ENCODE measurements around the gene PCNT. TPM values are rescaled to one million over a fixed set of nuclear protein-coding genes. Genes with fewer than 3 reads are reported as not detected.

PCNT gene
- total RNA-seq, 1 experiment from 2014 or later: 39.6 TPM

GRCh38 chr21:46483300-46484295 lies 159.6 kb downstream of the PCNT start:
- no peak overlapping the region for H2BK20ac ChIP-seq (ENCODE audit: low read depth, low read length, poor library complexity, severe bottlenecking)
- no peak overlapping the region for H4K91ac ChIP-seq (ENCODE audit: insufficient read length, low read depth, low read length)
- H3K9me3 ChIP-seq (ENCODE audit: control insufficient read depth, low read depth, low read length): no peaks in the 10 kb centered on the region
- Mint-ChIP-seq H3K4me1 (no peaks in the 10 kb centered on the region), H3K4me3 (no peak overlapping the region), H3K27me3 (ENCODE audit: low read depth) (no peaks in the 10 kb centered on the region), H3K36me3 (ENCODE audit: insufficient read depth in 1 of 3, low read depth in 3 of 3) (peaks cover 3 to 14% (median 14%) of the 10 kb centered on the region in 3 experiments; a peak in 5 of 7 replicates), H3K9me3 (no peaks in the 10 kb centered on the region), H3K27ac (no peak overlapping the region; a peak in 2 of 7 replicates)
- no peaks in the 10 kb centered on the region for H3K4me1 ChIP-seq (ENCODE audit: insufficient read depth, low read length)
- no peak overlapping the region for H2BK12ac ChIP-seq (ENCODE audit: insufficient read length, low read depth, low read length)
- H3K23me2 ChIP-seq (ENCODE audit: insufficient read length, low read depth, low read length, poor library complexity, severe bottlenecking): no peaks in the 10 kb centered on the region
- no peak overlapping the region for H2BK5ac ChIP-seq (ENCODE audit: insufficient read length, low read length)
- no peak overlapping the region for H3K4me2 ChIP-seq (ENCODE audit: insufficient read depth, insufficient read length, low read length)
- no peak for TF ChIP-seq CTCF (conservative IDR thresholded peaks at IDR 0.05)
- H2BK120ac ChIP-seq (ENCODE audit: low read depth, low read length, poor library complexity, severe bottlenecking): no peak overlapping the region
- no peak overlapping the region for H3K27ac ChIP-seq (ENCODE audit: insufficient read length, low read depth, low read length)
- H3K23ac ChIP-seq (ENCODE audit: insufficient read length, low read depth, low read length): no peak overlapping the region
- no peak overlapping the region for H3K56ac ChIP-seq (ENCODE audit: insufficient read length, low read depth, low read length)
- H2AK5ac ChIP-seq (ENCODE audit: insufficient read length, low read length): no peak overlapping the region
- H3K79me1 ChIP-seq (ENCODE audit: insufficient read depth, low read depth, low read length, poor library complexity, severe bottlenecking): no peaks in the 10 kb centered on the region
- H2AFZ ChIP-seq (ENCODE audit: low read length): no peak overlapping the region
- H4K5ac ChIP-seq (ENCODE audit: insufficient read length, low read depth, low read length): no peak overlapping the region
- no peak overlapping the region for H3K9ac ChIP-seq (ENCODE audit: extremely low read depth, insufficient read length, low read length)
- no peak overlapping the region for H3K4ac ChIP-seq (ENCODE audit: low read depth, low read length)
- no peaks in the 10 kb centered on the region for H3K79me2 ChIP-seq (ENCODE audit: insufficient read depth, low read length)
- H2BK15ac ChIP-seq (ENCODE audit: low read depth, low read length): 0 out of 2 replicates have a peak overlapping the region, but pooled peaks have one; percentile 89
- no peak overlapping the region; the same call in 1 of the 2 replicates for H3K14ac ChIP-seq (ENCODE audit: insufficient read depth, low read length)
- no peak overlapping the region for H3K18ac ChIP-seq (ENCODE audit: insufficient read length, low read depth, low read length)
- H4K8ac ChIP-seq (replicated peaks; ENCODE audit: insufficient read length, low read depth, low read length): no peak overlapping the region
- H3K27me3 ChIP-seq (ENCODE audit: insufficient read depth, low read length): no peaks in the 10 kb centered on the region
- WGBS (ENCODE audit: extremely low coverage, insufficient read length, low lambda C conversion rate): no CpG with 5 or more reads among the region's 6 CpGs
- no peaks in the 10 kb centered on the region for H4K20me1 ChIP-seq (ENCODE audit: control insufficient read depth, insufficient read depth, insufficient read length)
- DNase-seq: no peak
- no peak overlapping the region for H3T11ph ChIP-seq (ENCODE audit: low read length)

All from H9 (cell line).